Measurements from ENCODE around the gene C19orf25. TPM values are rescaled to one million over a fixed set of nuclear protein-coding genes. Genes with fewer than 3 reads are reported as not detected.

C19orf25 gene
- total RNA-seq, 1 donor from 2014 or later: 38.8 TPM

- no peak for DNase-seq (ENCODE audit: low read depth)
- no peak for TF ChIP-seq CTCF (IDR thresholded peaks at IDR 0.05; ENCODE audit: insufficient read depth, low read length, poor library complexity, severe bottlenecking)
- peaks cover 17% of the 10 kb centered on the region for H3K36me3 ChIP-seq (ENCODE audit: control insufficient read depth, insufficient read depth, low read length)
Measured at GRCh38 chr19:1425102-1425837, 53.7 kb downstream of the C19orf25 start.

GRCh38 chr19:1424192-1424955 is 54.6 kb downstream of the C19orf25 start:
- no peak for DNase-seq (ENCODE audit: low read depth)
- Histone ChIP-seq H3K27me3 (ENCODE audit: control insufficient read depth, insufficient read depth, low read length) (no peaks in the 10 kb centered on the region), H3K4me3 (ENCODE audit: low read depth, low read length) (no peak overlapping the region), H3K36me3 (ENCODE audit: control insufficient read depth, insufficient read depth, low read length) (peaks cover 14% of the 10 kb centered on the region)
- TF ChIP-seq CTCF (IDR thresholded peaks at IDR 0.05; ENCODE audit: insufficient read depth, low read length, poor library complexity, severe bottlenecking): no peak

More at GRCh38 chr19:1425102-1425837, 53.7 kb downstream of the C19orf25 start:
- Histone ChIP-seq H3K27me3 (ENCODE audit: control insufficient read depth, insufficient read depth, low read length) (no peaks in the 10 kb centered on the region), H3K4me3 (ENCODE audit: low read depth, low read length) (no peak overlapping the region)

GRCh38 chr19:1423436-1424191 is 55.4 kb downstream of the C19orf25 start:
- no peak overlapping the region for H3K4me3 ChIP-seq (ENCODE audit: low read depth, low read length)
- peaks cover 14% of the 10 kb centered on the region for H3K36me3 ChIP-seq (ENCODE audit: control insufficient read depth, insufficient read depth, low read length)
- no peak for TF ChIP-seq CTCF (IDR thresholded peaks at IDR 0.05; ENCODE audit: insufficient read depth, low read length, poor library complexity, severe bottlenecking)
- no peak for DNase-seq (ENCODE audit: low read depth)
- H3K27me3 ChIP-seq (ENCODE audit: control insufficient read depth, insufficient read depth, low read length): no peaks in the 10 kb centered on the region

Other genes with a start within 250 kb of the C19orf25 start
- 5.1 and 10.5 TPM in 2 replicates for gene CBARP, start 241.2 kb downstream of the C19orf25 start, total RNA-seq
- 55.3 and 69.8 TPM in 2 replicates for gene ATP5F1D, start 237.5 kb downstream of the C19orf25 start, total RNA-seq
- 66.8 and 69.4 TPM in 2 replicates for gene MIDN, start 230.6 kb downstream of the C19orf25 start, total RNA-seq
- 298 and 403 TPM in 2 replicates for gene CIRBP, start 209.9 kb downstream of the C19orf25 start, total RNA-seq
- gene FAM174C, start 203.7 kb downstream of the C19orf25 start, total RNA-seq: 58.5 and 75.0 TPM in 2 replicates
- 3.1 and 5.3 TPM in 2 replicates for gene EFNA2, start 193.3 kb downstream of the C19orf25 start, total RNA-seq
- 165 and 189 TPM in 2 replicates for gene NDUFS7, start 95.3 kb downstream of the C19orf25 start, total RNA-seq
- 17.5 and 20.3 TPM in 2 replicates for gene GAMT, start 77.7 kb downstream of the C19orf25 start, total RNA-seq
- gene DAZAP1, start 71.6 kb downstream of the C19orf25 start, total RNA-seq: 74.5 and 77.0 TPM in 2 replicates
- 1,778 and 3,178 TPM in 2 replicates for gene RPS15, start 40.8 kb downstream of the C19orf25 start, total RNA-seq
- not detected in 2 replicates for gene APC2, start 29.1 kb downstream of the C19orf25 start, total RNA-seq
- gene PCSK4, start 11.1 kb upstream of the C19orf25 start, total RNA-seq: 1.6 and 5.5 TPM in 2 replicates
- gene REEP6, start 12.0 kb upstream of the C19orf25 start, total RNA-seq: 8.7 and 9.7 TPM in 2 replicates
- gene ADAMTSL5, start 33.8 kb upstream of the C19orf25 start, total RNA-seq: 0.58 and 1.8 TPM in 2 replicates
- gene PLK5, start 44.9 kb upstream of the C19orf25 start, total RNA-seq: not detected in 2 replicates
- gene MEX3D, start 89.1 kb upstream of the C19orf25 start, total RNA-seq: 90.9 and 112 TPM in 2 replicates
- gene MBD3, start 113.7 kb upstream of the C19orf25 start, total RNA-seq: 118 and 130 TPM in 2 replicates
- 77.8 and 84.6 TPM in 2 replicates for gene UQCR11, start 126.2 kb upstream of the C19orf25 start, total RNA-seq
- gene TCF3, start 173.4 kb upstream of the C19orf25 start, total RNA-seq: 123 and 199 TPM in 2 replicates